Measurements from ENCODE around the gene FAM241A. TPM values are rescaled to one million over a fixed set of nuclear protein-coding genes. Genes with fewer than 3 reads are reported as not detected.
"Not testable (repeated sequence)": the region's sequence is repeated elsewhere in the genome, so short reads cannot be mapped to it uniquely, and the experiment has no call there.

The FAM241A gene
- total and polyA plus RNA-seq, 4 donors: 2.7 to 4.2 (median 2.9) TPM

DNA sequence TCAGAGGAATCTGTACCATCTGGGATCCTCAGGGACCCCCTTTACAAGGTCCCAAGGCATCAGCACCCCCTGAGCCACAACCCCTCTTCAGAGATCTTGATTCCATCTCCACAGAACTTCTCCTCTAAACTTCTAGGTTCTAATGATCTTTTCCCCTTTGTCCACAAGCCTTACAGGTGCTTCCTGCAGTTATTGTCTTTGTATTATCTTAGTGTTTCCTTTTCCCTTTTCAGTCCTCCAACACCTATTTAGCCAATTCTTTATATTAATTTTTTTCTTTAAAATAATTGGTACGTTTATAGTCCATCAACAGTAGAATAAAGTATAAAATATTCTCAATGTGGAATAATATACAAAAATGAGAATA is 35.2 kb upstream of the FAM241A start:
- WGBS, 2 donors: 63 to 74% methylated on average over 1 of the region's 1 CpG
- H3K4me1 ChIP-seq (ENCODE audit: control insufficient read depth in 5 of 5, insufficient read depth in 5 of 5, low read length in 5 of 5): peaks cover 0 to 8% (median 0%) of the 10 kb centered on the region in 5 donors
- no peak overlapping the region for H3K4me3 ChIP-seq
- no peak overlapping the region for H3K27ac ChIP-seq (ENCODE audit: low read depth in 1 of 2, low read length in 1 of 2)
- TF ChIP-seq, protein P1, sequence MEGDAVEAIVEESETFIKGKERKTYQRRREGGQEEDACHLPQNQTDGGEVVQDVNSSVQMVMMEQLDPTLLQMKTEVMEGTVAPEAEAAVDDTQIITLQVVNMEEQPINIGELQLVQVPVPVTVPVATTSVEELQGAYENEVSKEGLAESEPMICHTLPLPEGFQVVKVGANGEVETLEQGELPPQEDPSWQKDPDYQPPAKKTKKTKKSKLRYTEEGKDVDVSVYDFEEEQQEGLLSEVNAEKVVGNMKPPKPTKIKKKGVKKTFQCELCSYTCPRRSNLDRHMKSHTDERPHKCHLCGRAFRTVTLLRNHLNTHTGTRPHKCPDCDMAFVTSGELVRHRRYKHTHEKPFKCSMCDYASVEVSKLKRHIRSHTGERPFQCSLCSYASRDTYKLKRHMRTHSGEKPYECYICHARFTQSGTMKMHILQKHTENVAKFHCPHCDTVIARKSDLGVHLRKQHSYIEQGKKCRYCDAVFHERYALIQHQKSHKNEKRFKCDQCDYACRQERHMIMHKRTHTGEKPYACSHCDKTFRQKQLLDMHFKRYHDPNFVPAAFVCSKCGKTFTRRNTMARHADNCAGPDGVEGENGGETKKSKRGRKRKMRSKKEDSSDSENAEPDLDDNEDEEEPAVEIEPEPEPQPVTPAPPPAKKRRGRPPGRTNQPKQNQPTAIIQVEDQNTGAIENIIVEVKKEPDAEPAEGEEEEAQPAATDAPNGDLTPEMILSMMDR (IDR thresholded peaks at IDR 0.05; ENCODE audit: control extremely low read depth, extremely low read depth): no peak
- no peaks in the 10 kb centered on the region for H3K9me3 ChIP-seq (ENCODE audit: control insufficient read depth in 4 of 4, insufficient read depth in 3 of 4, low read length in 3 of 4)
- ATAC-seq (ENCODE audit: insufficient read depth, low FRiP score): no peak
- H3K36me3 ChIP-seq (ENCODE audit: control insufficient read depth in 4 of 4, insufficient read depth in 4 of 4, low read length in 4 of 4): no peaks in the 10 kb centered on the region
- no peaks in the 10 kb centered on the region for H3K27me3 ChIP-seq (ENCODE audit: control insufficient read depth in 3 of 3, insufficient read depth in 3 of 3, low read length in 2 of 3)
- no peak for DNase-seq
- no peak overlapping the region for H3K9ac ChIP-seq (ENCODE audit: insufficient read depth in 1 of 2, low read length in 2 of 2)

DNA sequence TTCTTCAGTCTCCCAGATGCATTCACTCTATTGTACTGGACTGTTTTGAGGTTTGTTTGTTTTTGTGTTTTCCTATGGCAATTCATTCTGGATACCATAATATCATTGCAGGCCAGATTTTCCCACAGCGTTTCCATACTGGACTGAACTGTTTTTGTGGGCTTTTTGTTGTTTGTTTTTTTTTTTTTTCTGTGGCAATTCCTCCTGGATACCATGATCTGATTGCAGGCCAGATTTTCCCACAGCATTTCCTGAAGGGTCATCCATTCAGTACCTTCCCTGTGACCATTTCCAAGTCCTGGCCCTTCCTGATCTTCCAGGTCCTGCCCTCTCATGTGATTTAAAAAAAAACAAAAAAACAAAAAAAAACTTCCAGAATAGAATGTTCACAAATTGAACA is 33.9 kb upstream of the FAM241A start:
- Histone ChIP-seq H3K27me3 (ENCODE audit: control insufficient read depth in 3 of 3, insufficient read depth in 3 of 3, low read length in 2 of 3) (no peaks in the 10 kb centered on the region), H3K27ac (ENCODE audit: low read depth in 1 of 2, low read length in 1 of 2) (no peak overlapping the region), H3K36me3 (ENCODE audit: control insufficient read depth in 4 of 4, insufficient read depth in 4 of 4, low read length in 4 of 4) (no peaks in the 10 kb centered on the region), H3K4me3 (no peak overlapping the region), H3K9ac (ENCODE audit: insufficient read depth in 1 of 2, low read length in 2 of 2) (no peak overlapping the region), H3K4me1 (ENCODE audit: control insufficient read depth in 5 of 5, insufficient read depth in 5 of 5, low read length in 5 of 5) (peaks cover 0 to 8% (median 0%) of the 10 kb centered on the region in 5 donors), H3K9me3 (ENCODE audit: control insufficient read depth in 4 of 4, insufficient read depth in 3 of 4, low read length in 3 of 4) (no peaks in the 10 kb centered on the region)
- DNase-seq (no peak), ATAC-seq (ENCODE audit: insufficient read depth, low FRiP score) (no peak)
- 72 to 83% methylated on average over 1 of the region's 1 CpG for WGBS, 2 donors
- TF ChIP-seq, protein P1 (IDR thresholded peaks at IDR 0.05; ENCODE audit: control extremely low read depth, extremely low read depth): no peak

DNA sequence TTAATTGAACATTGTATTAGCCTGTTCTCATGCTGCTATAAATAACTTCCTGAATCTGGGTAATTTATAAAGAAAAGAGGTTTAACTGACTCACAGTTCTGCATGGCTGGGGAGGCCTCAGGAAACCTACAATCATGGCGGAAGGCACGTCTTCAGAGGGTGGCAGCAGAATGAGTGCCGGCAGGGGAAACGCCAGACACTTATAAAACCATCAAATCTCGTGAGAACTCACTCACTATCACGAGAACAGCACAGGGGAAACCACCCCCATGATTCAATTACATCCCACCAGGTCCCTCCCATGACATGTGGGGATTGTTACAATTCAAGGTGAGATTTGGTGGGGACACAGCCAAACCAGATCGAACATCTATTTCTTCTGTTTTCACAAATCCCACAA is 33.2 kb upstream of the FAM241A start:
- not testable (repeated sequence) for H3K36me3 ChIP-seq (ENCODE audit: control insufficient read depth in 4 of 4, insufficient read depth in 4 of 4, low read length in 4 of 4); H3K9ac ChIP-seq (ENCODE audit: insufficient read depth in 1 of 2, low read length in 2 of 2); DNase-seq; H3K4me1 ChIP-seq (ENCODE audit: control insufficient read depth in 5 of 5, insufficient read depth in 5 of 5, low read length in 5 of 5); H3K4me3 ChIP-seq; ATAC-seq (ENCODE audit: insufficient read depth, low FRiP score); H3K27me3 ChIP-seq (ENCODE audit: control insufficient read depth in 3 of 3, insufficient read depth in 3 of 3, low read length in 2 of 3); H3K9me3 ChIP-seq (ENCODE audit: control insufficient read depth in 4 of 4, insufficient read depth in 3 of 4, low read length in 3 of 4); H3K27ac ChIP-seq (ENCODE audit: low read depth in 1 of 2, low read length in 1 of 2)
- WGBS, 2 donors: 94 to 97% methylated on average over 7 of the region's 7 CpGs

DNA sequence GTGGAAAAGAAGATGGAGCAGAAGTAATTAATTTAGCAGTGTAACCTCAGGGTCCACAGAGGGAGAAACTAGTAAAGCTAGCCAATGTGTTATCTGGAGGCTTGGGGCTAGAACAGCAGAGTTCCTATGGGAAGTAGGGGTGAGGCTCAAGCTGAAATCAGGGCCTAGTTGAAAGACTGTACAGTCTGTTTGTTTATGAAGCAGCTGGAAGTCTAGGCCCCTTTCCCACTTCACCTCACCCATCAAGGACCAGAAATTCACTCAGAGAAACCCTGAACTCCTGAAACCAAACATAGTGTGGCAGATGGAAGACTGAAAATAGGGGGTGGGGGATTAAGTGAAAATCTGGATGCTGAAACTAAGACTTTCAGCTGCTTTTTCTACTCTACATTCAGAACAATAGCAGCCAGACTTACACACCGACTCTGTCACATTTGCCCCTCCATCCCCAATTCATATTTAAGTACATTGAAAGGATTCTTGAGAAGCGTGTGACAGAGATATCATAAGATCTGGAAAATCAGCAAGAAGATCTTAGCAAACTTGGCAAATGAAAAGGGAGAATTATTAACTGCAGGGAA is 32.6 kb upstream of the FAM241A start:
- ATAC-seq (ENCODE audit: insufficient read depth, low FRiP score): peak; percentile 14
- WGBS, 2 donors: 68 to 87% methylated on average over 2 of the region's 2 CpGs
- peak overlapping the region in 1 of 2 donors; percentile 9 for H3K27ac ChIP-seq (ENCODE audit: low read depth in 1 of 2, low read length in 1 of 2)

More for the DNA sequence above, 32.6 kb upstream of the FAM241A start:
- Histone ChIP-seq H3K4me3 (no peak overlapping the region), H3K9me3 (ENCODE audit: control insufficient read depth in 4 of 4, insufficient read depth in 3 of 4, low read length in 3 of 4) (no peaks in the 10 kb centered on the region), H3K4me1 (ENCODE audit: control insufficient read depth in 5 of 5, insufficient read depth in 5 of 5, low read length in 5 of 5) (peaks cover 0 to 8% (median 0%) of the 10 kb centered on the region in 5 donors), H3K36me3 (ENCODE audit: control insufficient read depth in 4 of 4, insufficient read depth in 4 of 4, low read length in 4 of 4) (no peaks in the 10 kb centered on the region), H3K9ac (ENCODE audit: insufficient read depth in 1 of 2, low read length in 2 of 2) (no peak overlapping the region), H3K27me3 (ENCODE audit: control insufficient read depth in 3 of 3, insufficient read depth in 3 of 3, low read length in 2 of 3) (no peaks in the 10 kb centered on the region)
- DNase-seq: peak in 1 of 3 donors; percentile 40
- TF ChIP-seq, protein P1 (IDR thresholded peaks at IDR 0.05; ENCODE audit: control extremely low read depth, extremely low read depth): no peak

Data from lung (tissue), 12 donors.